Cardiac fibroblast (primary cell): ENCODE results near the gene FBXO47.

Experiments used
- DNase-seq, 2 donors: peaks; one replicate each; pipeline versions ENCODE4 v3.0.0 to v3.0.0-alpha.2; 2010; ENCODE audit warnings: low read depth in 2 of 2
- H3K4me3 ChIP-seq, 2 donors: replicated peaks in 1 of 2; 1 replicate in 1 of 2; 2 replicates in 1 of 2; pipeline ENCODE4 v1.5.1; 2011; ENCODE audit warnings: low read depth in 2 of 2, low read length in 2 of 2, mild to moderate bottlenecking in 2 of 2, moderate library complexity in 1 of 2
- TF ChIP-seq, protein P1 (sequence below): IDR thresholded peaks from one replicate; pipeline ENCODE4 v1.5.1; 2011; ENCODE audit warnings: low read depth, mild to moderate bottlenecking, low read length, inconsistent platforms

FBXO47 gene, protein sequence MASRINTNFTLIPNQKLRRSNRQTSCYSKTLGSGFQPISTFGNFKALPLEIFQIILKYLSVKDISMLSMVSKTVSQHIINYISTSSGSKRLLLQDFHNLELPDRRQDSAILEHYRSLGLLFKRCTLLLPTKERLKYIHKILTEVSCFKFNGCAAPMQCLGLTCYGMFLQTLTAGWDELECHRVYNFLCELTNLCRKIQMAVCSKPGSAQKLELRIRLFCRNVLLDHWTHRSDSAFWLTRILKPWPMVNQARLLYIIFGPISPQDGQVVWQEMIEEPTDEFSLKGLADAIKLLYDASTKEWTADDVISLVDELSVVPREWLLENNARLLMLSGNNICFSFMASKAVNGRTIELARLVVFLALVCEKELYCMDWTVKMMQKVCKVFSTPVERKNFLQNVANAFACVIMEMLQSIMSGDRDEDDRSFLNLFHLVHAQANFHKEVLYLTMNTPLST

DNA sequence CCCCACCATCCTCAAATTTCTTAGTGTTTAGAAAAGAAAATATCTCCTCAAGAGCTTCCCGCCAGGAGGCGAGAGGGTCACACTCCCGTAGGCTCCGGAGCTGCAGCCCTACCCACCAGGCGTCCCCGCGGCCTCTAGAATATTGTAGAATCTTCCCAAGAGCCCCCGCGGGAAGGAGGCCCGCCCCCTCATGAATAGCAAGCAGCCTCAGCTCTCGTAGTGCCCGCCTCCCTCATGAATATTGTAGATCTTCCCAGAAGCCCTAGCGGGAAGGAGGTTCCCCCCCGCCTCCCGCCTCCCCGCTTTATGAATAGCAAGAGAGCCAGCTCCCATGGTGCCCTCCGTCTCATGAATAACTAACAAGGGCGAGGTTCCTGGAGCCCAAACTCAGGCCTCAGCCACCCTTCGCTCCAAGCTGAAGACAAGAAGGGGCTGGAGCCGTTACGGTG, at the start of gene FBXO47:
Gene FBXO47 (minus strand): TSS at position 114 of the 449 bp plus-strand sequence. CDS start 4,378 bp downstream, outside the sequence.
- DNase-seq, result peak; percentile 92 to 94
- TF ChIP-seq, protein P1, sequence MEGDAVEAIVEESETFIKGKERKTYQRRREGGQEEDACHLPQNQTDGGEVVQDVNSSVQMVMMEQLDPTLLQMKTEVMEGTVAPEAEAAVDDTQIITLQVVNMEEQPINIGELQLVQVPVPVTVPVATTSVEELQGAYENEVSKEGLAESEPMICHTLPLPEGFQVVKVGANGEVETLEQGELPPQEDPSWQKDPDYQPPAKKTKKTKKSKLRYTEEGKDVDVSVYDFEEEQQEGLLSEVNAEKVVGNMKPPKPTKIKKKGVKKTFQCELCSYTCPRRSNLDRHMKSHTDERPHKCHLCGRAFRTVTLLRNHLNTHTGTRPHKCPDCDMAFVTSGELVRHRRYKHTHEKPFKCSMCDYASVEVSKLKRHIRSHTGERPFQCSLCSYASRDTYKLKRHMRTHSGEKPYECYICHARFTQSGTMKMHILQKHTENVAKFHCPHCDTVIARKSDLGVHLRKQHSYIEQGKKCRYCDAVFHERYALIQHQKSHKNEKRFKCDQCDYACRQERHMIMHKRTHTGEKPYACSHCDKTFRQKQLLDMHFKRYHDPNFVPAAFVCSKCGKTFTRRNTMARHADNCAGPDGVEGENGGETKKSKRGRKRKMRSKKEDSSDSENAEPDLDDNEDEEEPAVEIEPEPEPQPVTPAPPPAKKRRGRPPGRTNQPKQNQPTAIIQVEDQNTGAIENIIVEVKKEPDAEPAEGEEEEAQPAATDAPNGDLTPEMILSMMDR, result peak; percentile 10
- H3K4me3 ChIP-seq, result peak within 1 kb of the TSS; percentile 21 to 41

DNA sequence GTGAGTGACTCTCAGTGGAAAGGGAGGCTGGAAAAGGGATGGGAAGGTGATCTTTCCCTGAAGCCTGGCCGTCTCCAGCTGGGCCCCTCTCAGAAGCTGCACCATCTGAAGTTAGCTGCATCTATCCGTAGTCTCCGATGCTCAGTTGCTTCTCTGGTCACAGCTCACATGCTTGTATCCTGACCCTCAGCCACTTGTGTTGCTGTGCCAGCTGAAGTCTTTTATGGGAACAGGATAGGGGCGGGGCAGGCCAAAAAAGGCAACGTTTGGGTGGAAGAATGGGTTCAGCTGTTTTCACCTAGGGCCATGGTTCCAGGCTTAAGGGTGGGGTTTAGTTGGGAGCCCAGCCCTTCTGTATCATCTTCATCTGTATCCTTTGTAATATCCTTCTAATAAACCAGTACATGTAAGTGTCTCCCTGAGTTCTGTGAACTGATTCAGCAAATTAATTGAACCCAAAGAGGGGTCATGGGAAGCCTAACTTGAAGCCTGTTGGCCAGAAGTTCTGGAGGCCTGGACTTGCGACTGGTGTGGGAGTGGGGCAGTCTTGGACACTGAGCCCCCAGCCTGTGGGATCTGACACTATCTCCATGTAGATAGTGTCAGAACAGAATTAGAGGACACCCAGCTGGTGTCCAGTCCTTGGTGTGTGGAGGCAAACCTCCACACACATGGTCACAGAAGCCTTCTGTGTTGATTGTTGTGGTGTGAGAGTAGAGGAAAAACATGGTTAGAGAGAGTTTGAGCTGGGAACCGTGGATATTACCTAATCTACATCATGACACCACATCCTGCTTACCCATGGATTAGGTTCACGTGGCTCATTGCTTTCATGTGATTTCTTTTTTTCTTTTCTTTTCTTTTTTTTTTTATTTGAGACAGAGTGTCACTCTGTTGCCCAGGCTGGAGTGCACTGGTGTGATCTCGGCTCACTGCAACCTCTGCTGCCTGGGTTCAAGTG, 49.3 kb upstream of the FBXO47 start:
- TF ChIP-seq, protein P1, result no peak
- DNase-seq, result peak; percentile 44 to 68
- no peak overlapping the region for H3K4me3 ChIP-seq

DNA sequence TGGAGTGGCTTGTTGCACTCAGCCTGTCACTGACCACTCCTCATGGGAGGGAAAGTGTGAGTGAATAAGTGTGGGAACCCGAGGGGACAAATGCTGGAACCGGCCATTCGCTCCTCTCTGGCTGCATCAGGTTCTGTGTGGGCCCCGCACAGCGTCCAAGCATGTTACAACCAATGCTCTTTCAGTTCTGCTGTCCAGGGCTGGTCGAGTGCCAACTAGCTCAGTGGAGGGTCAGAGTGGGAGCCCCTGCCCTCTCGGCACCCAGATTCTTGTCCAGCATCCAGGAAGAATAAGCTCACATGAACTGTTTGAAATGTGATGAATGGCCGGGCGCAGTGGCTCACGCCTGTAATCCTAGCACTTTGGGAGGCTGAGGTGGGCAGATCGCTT, 48.3 kb upstream of the FBXO47 start:
- DNase-seq, result no peak
- no peak overlapping the region for H3K4me3 ChIP-seq
- TF ChIP-seq, protein P1, result no peak

DNA sequence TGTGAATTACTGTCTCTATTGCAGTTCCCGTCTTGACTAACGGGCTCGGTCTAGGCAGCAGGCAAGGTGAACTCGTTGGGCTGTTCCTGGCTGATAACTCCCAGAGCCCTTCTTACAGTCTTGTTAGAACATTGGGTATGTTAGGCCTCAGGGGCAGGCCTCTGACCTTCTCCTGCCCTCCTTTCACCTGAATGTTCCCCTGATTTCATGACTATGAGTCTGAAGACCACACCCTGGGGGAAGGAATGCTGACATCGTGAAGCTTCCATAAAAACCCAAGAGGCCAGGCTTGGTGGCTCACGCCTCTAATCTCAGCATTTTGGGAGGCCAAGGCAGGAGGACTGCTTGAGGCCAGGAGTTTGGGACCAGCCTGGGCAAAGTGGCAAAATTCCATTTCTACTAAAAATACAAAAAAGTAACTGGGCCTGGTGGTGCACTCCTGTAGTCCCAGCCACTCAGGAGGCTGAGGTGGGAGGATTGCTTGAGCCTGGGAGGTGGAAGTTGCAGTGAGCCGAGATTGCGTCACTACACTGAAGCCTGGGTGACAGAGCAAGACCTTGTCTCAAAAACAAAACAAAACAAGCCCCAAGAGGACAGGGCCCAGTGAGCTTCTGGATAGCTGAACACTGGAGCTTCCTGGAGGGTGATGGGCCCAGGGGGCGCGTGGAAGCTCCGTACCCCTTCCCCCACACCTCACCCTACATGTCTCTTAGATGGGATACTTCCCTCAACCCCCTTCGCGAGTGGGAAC, 47.8 kb upstream of the FBXO47 start:
- H3K4me3 ChIP-seq, result no peak overlapping the region
- TF ChIP-seq, protein P1, result no peak
- DNase-seq, result peak in 1 of 2 donors; percentile 36

DNA sequence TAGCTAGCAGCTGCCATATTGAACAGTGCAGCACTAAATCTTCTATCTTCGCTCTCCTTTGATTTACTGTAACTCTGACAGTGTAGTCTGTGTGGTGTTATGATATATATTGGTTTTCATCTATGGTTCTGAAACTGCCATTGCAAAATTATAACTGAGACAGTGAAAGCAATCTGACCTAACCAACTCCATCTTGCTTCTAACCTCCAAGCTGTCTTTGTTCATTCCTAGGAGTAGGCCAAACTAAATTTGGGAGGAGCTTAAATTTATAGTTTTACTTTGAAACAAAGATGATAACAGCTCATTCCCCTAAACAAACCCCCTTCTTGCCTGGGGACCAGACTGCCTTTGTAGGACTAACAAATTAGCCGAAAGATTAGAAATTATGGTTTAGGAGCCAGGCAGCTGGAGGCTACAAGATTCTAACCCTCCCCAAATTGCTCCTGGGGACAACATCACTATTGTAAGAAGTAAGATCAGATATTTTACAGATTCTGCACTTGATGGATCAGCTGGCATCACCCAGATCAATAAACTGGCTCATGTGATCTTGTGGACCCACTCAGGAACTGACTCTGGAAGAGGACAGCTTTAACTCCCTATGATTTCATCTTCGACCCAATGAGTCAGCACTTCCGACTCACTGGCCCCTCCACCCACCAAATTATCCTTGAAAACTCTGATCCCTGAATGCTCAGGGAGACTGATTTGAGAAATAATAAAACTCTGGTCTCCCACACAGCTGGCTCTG, 47.0 kb upstream of the FBXO47 start:
- peak; percentile 67 to 74 for DNase-seq
- TF ChIP-seq, protein P1, result no peak
- H3K4me3 ChIP-seq, result no peak overlapping the region

DNA sequence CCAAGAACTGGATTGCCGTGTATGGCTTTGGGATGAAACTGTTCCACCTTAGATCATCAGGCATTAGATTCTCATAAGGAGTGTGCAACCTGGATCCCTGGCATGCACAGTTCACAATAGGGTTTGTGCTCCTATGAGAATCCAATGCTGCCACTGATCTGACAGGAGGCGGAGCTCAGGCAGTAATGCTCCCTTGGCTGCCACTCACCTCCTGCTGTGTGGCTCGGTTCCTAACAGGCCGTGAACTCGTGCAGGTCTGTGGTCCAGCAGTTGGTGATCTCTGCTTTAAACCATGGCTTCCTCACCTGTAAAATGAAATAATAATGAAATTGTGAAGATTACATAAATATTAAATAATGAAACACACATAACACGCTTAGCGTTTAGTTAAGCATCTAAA, 45.5 kb upstream of the FBXO47 start:
- TF ChIP-seq, protein P1, result no peak
- H3K4me3 ChIP-seq, result no peak overlapping the region
- DNase-seq, result no peak
